ENCODE data around the gene NKG7. TPM values are rescaled to one million over a fixed set of nuclear protein-coding genes. Genes with fewer than 3 reads are reported as not detected.

NKG7 gene
- polyA plus RNA-seq, 1 donor = 1.3 TPM

DNA sequence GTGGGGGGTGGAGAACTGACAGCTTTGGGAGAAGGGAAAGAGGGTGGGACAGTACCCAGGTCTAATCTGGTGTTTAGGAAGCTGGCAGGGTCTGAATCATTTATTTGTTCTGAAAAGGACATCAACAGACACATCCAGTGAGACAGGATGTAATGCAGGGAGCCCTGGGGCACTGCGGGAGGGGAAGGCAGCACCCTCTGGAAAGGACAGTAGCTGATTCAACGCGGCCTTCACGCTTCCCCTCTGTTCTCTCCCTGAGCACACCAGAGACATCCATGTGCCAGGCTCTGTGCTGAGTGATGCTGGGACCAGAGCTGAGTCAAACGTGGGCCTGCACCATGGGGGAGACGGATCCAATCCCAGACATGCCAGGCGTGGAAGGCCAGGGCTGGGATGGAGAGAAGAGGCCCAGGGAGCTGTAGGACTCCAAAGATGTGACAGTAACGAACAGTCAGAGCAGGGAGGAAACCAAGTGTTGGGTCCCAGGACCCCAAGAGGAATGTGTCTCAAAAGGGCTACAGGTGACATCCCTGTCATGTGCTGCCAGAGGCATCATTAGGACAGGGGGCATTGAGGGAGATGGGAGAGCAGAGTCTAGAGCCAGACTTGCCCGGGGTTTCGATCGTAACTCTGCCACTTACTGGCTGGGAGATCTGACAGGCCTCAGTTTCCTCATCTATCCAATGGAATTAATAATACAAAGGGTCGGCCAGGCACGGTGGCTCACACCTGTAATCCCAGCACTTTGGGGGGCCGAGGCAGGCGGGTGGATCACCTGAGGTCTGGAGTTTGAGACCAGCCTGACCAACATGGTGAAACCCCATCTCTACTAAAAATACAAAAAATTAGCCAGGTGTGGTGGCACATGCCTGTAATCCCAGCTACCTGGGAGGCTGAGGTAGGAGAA lies 8.0 kb downstream of the NKG7 start:
- DNase-seq = no peak

DNA sequence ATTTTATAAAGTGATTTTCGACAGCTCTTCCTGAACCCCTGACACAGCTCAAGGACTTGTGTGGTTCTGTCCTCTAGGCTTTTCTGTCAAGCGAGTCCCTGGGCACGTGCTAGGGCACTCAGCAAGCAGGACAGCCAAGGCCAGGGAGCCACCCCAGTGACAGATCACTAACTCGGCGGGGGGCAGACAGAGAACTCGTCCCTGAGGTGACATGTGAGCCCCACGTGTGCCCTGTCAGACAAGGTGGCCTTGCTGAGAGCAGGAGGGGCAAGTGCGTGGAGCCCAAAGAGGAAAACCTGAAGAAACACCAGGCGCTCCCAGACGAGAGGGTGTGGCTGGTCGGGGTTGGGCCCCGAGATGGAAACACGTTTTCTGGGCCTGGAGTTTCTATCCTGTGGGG lies 11.2 kb downstream of the NKG7 start:
- DNase-seq = no peak

- no peak for DNase-seq
Measured at GRCh38 chr19:51359294-51359693, 13.2 kb downstream of the NKG7 start.

GRCh38 chr19:51357952-51358351 lies 14.5 kb downstream of the NKG7 start:
- no peak for DNase-seq

- no peak for DNase-seq
Measured at GRCh38 chr19:51356159-51356801, 16.2 kb downstream of the NKG7 start.

DNA sequence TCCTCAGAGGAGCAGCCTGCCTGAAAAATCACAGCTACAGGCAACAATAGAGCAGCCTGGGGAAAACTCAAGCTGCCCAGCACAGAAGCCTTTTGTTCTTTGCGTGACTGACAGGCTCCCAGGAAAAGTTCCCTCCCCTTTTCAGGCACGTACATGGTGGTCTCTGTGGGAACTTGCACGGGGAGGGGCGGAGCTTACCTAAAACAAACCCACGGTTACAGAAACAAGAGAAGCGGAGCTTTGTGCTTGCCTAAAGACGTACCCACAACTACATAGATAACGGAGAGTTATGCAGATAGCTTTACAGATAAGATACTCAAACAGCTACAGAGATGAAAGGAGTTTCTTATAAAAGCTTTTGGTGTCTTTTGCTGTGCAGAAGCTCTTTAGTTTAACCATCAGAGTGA lies 17.7 kb downstream of the NKG7 start:
- DNase-seq = peak; percentile 63

DNA sequence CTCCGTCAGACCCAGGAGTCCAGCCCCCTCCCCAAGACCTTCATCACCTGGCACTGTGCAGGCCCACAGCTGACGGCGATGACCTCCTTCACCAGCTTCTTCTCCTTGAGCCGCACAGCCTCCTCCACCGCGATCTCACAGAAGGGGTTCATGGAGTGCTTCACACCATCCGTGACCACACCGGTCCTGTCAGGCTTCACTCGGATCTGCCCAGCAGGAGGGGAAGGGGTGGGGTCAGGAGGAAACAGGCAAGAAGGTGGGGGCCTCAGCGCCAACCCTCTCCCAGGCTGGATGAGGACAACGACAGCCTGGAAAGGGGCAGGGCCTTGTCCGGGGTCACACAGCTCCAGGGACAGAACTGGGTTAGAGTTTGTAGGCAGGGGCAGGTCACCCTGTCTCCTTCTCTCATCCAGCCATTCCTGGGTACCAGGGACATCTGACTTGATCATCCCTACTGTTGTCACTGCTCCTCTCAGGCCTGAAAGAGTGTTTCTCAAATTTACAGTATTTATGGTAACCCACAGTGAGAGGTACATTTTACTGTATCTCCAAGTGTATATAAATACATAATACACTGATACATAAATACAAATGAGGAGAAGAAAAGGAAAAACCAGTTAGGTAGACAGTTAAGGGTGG lies 18.2 kb downstream of the NKG7 start:
- DNase-seq = peak; percentile 46

DNA sequence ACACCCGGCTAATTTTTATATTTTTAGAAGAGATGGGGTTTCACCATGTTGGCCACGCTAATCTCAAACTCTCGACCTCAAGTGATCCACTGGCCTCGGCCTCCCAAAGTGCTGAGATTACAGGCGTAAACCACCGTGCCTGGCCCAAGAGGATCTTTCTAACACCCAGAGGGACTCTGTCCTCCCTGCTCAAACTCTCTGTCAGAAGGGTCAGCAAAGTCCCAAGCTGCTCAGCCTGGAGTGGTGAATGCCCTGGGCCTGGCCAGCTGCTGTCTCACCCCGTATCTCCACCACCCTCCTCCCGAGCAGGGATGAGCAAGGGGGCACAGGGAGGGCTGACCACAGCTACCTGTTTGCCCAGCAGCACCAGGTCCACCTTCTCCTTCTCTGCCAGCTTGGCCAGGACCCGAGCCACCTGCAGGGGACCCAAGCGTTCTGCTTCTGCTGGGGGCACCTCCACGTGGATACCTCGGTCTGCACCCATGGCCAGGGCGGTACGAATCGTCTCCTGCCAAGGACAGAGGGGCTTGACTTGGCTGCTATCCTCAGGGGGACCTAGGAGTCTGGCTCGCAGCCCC lies 19.6 kb downstream of the NKG7 start:
- DNase-seq = no peak

GRCh38 chr19:51351266-51351990 lies 21.0 kb downstream of the NKG7 start:
- no peak for DNase-seq

GRCh38 chr19:51347209-51347928 lies 25.1 kb downstream of the NKG7 start:
- DNase-seq = no peak

DNA sequence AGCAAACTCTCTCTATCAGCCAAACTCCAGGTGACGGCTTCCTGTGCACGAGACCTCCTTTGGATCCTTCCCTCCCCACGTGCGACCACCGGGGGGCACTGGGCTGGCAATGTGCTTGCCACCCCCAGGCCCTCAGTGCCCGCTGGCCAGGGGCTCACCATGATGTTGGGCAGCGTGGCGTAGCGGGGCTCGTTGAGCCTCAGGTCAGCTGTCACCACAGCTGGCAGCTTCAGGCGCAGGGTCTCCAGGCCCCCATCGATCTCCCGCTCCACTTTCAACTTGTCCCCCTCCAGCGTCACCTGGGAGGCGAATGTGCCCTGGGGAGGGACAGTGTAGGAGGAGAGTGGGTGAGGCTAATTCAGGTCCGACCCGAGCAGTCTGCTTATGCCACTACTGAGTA lies 25.7 kb downstream of the NKG7 start:
- no peak for DNase-seq

GRCh38 chr19:51345076-51345620 lies 27.3 kb downstream of the NKG7 start:
- no peak for DNase-seq

GRCh38 chr19:51342631-51343569 lies 29.6 kb downstream of the NKG7 start:
- no peak for DNase-seq

DNA sequence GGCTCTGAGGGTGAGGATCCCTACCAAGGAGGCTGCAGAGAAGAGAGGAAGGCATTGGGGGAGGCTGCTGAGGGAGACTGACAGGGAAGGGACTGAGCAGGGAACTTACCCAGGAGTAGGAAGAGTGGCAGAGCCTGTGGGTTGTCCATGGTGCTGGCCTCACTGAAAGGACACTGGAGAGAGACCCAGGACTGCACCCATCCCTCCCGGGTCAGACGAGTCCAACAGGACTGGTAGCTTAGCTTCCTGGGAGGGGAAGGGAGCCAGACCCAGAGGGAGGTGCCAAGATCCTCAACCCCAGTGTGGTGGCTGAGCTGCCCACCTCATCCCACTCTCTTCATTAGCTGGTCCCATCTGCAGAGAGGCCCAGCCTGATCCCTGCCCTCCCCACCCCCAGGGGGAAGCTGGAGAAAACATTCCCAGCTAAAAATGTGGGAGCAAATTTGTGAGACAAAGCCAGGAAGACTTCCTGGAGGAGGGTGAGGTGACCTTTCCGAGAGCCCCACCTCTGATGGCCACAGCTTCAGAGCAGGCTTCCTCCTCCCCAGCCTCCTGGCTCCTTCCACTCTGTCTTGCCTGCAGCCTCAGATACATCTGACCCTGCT lies 30.4 kb downstream of the NKG7 start, which contains the start of gene VSIG10L:
VSIG10L (minus strand) TSS at position 164 of the 605 bp plus-strand sequence; CDS start at position 149, 15 bp downstream.
- no peak for DNase-seq

GRCh38 chr19:51341066-51341465 lies 31.4 kb downstream of the NKG7 start:
- DNase-seq = no peak

DNA sequence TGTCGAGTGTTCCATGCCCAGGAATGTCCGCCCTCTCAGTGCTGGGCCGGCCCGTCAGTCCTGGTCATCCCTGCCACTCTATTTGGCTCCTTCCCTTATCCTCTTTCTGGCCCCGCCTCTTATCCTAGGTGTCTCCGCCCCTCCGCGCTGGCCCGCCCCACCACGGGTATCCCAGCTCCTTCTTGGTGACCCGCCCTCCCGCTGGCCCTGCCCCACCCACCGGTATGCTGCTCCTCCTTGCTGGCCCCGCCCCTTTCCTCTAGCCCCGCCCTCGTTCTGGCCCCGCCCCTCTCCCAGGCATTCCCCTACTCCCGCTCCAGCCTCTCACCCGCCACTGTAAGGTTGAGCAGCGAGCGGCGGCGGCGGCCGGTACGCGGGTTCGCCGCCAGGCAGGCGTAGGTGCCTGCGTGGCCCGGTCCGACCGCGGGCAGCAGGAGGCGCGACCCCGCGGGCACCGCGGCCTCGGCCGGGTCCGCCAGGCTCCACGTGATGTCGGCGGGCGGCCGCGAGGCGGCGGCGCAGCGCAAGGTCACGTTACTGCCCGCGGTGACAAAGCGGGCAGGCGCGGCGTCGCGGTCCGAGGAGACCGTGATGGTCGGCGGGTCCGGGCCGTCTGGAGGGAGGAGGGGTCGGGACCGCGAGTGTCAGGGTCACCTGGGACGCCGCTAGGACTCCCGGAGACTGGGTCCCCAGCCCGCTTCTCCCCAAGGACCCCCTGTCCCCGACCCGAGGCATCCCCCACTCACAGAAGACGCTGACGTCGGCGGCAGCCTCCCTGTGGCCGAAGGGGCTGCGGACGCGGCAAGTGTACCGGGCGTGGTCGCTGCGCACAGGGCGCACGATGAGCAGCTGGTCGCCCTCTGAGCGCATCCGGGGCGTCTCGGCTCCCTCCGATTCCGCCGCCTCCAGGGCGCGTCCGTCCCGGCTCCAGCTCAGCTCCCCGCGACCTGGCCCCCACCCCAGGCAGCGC lies 32.5 kb downstream of the NKG7 start:
- peak; percentile 93 for DNase-seq

GRCh38 chr19:51339313-51339686 lies 33.2 kb downstream of the NKG7 start:
- no peak for DNase-seq

All from left kidney (tissue), 2 donors.